ENCODE results near the gene KCNJ9. TPM values are rescaled to one million over a fixed set of nuclear protein-coding genes. Genes with fewer than 3 reads are reported as not detected.

Gene KCNJ9
- total RNA-seq, 3 donors from 2014 or later (not counting 1 experiment from before 2014, with no cell fraction given) = not detected

GRCh38 chr1:160127865-160128523 is 46.7 kb downstream of the KCNJ9 start:
- Histone ChIP-seq H3K27me3 (ENCODE audit: control insufficient read depth, insufficient read depth, low read length) (peaks cover 3% of the 10 kb centered on the region), H3K27ac (ENCODE audit: low read length) (no peak overlapping the region), H3K9me3 (ENCODE audit: control insufficient read depth, insufficient read depth, low read length) (no peaks in the 10 kb centered on the region), H3K4me1 (ENCODE audit: control insufficient read depth, insufficient read depth, low read length) (no peaks in the 10 kb centered on the region), H3K4me3 (ENCODE audit: low read length) (no peak overlapping the region), H3K36me3 (ENCODE audit: control insufficient read depth, insufficient read depth, low read length) (no peaks in the 10 kb centered on the region)
- intact Hi-C loops (cut with micrococcal nuclease) = no loop called here
- H3K36me3 Mint-ChIP-seq = no peaks in the 10 kb centered on the region
- H3K4me3 Mint-ChIP-seq = no peak overlapping the region
- 76% methylated on average over 6 of the region's 7 CpGs for WGBS (ENCODE audit: insufficient coverage)
- TF ChIP-seq CTCF (IDR thresholded peaks at IDR 0.05) = no peak
- no peak for ATAC-seq
- no peak overlapping the region for H3K27ac Mint-ChIP-seq
- H3K9me3 Mint-ChIP-seq = no peaks in the 10 kb centered on the region
- H3K27me3 Mint-ChIP-seq (ENCODE audit: low read depth in 2 of 2) = peaks cover 0 to 27% of the 10 kb centered on the region in 2 donors
- no peaks in the 10 kb centered on the region for H3K4me1 Mint-ChIP-seq
- DNase-seq = no peak

- H3K27ac Mint-ChIP-seq = no peak overlapping the region
- no peaks in the 10 kb centered on the region for H3K36me3 Mint-ChIP-seq
- Histone ChIP-seq H3K27me3 (ENCODE audit: control insufficient read depth, insufficient read depth, low read length) (peaks cover 3% of the 10 kb centered on the region), H3K4me3 (ENCODE audit: low read length) (no peak overlapping the region), H3K36me3 (ENCODE audit: control insufficient read depth, insufficient read depth, low read length) (no peaks in the 10 kb centered on the region), H3K27ac (ENCODE audit: low read length) (no peak overlapping the region), H3K4me1 (ENCODE audit: control insufficient read depth, insufficient read depth, low read length) (no peaks in the 10 kb centered on the region), H3K9me3 (ENCODE audit: control insufficient read depth, insufficient read depth, low read length) (no peaks in the 10 kb centered on the region)
- no peak for TF ChIP-seq CTCF (IDR thresholded peaks at IDR 0.05)
- intact Hi-C loops (cut with micrococcal nuclease) = no loop called here
- 85% methylated on average over 18 of the region's 18 CpGs for WGBS (ENCODE audit: insufficient coverage)
- no peaks in the 10 kb centered on the region for H3K9me3 Mint-ChIP-seq
- DNase-seq (no peak), ATAC-seq (no peak)
- H3K4me3 Mint-ChIP-seq = no peak overlapping the region
- H3K27me3 Mint-ChIP-seq (ENCODE audit: low read depth in 2 of 2) = peaks cover 0 to 24% of the 10 kb centered on the region in 2 donors
- no peaks in the 10 kb centered on the region for H3K4me1 Mint-ChIP-seq
These were observed 47.3 kb downstream of the KCNJ9 start for GRCh38 chr1:160128636-160129035.

GRCh38 chr1:160129046-160129445 is 47.7 kb downstream of the KCNJ9 start:
- Mint-ChIP-seq H3K9me3 (no peaks in the 10 kb centered on the region), H3K36me3 (no peaks in the 10 kb centered on the region), H3K4me3 (no peak overlapping the region), H3K4me1 (no peaks in the 10 kb centered on the region), H3K27ac (no peak overlapping the region), H3K27me3 (ENCODE audit: low read depth in 2 of 2) (peaks cover 0 to 26% of the 10 kb centered on the region in 2 donors)
- intact Hi-C loops (cut with micrococcal nuclease) = no loop called here
- no peak for DNase-seq
- Histone ChIP-seq H3K27me3 (ENCODE audit: control insufficient read depth, insufficient read depth, low read length) (peaks cover 3% of the 10 kb centered on the region), H3K9me3 (ENCODE audit: control insufficient read depth, insufficient read depth, low read length) (no peaks in the 10 kb centered on the region), H3K36me3 (ENCODE audit: control insufficient read depth, insufficient read depth, low read length) (no peaks in the 10 kb centered on the region), H3K4me1 (ENCODE audit: control insufficient read depth, insufficient read depth, low read length) (no peaks in the 10 kb centered on the region), H3K27ac (ENCODE audit: low read length) (no peak overlapping the region), H3K4me3 (ENCODE audit: low read length) (no peak overlapping the region)
- ATAC-seq = no peak
- TF ChIP-seq CTCF (IDR thresholded peaks at IDR 0.05) = no peak
- WGBS (ENCODE audit: insufficient coverage) = 96% methylated on average over 5 of the region's 5 CpGs

GRCh38 chr1:160129558-160129957 is 48.2 kb downstream of the KCNJ9 start:
- no peaks in the 10 kb centered on the region for H3K4me1 Mint-ChIP-seq

More at GRCh38 chr1:160129558-160129957, 48.2 kb downstream of the KCNJ9 start:
- Histone ChIP-seq H3K4me3 (ENCODE audit: low read length) (no peak overlapping the region), H3K36me3 (ENCODE audit: control insufficient read depth, insufficient read depth, low read length) (no peaks in the 10 kb centered on the region), H3K9me3 (ENCODE audit: control insufficient read depth, insufficient read depth, low read length) (no peaks in the 10 kb centered on the region), H3K27ac (ENCODE audit: low read length) (no peak overlapping the region), H3K4me1 (ENCODE audit: control insufficient read depth, insufficient read depth, low read length) (no peaks in the 10 kb centered on the region), H3K27me3 (ENCODE audit: control insufficient read depth, insufficient read depth, low read length) (peaks cover 3% of the 10 kb centered on the region)
- H3K36me3 Mint-ChIP-seq = no peaks in the 10 kb centered on the region
- H3K4me3 Mint-ChIP-seq = no peak overlapping the region
- H3K27me3 Mint-ChIP-seq (ENCODE audit: low read depth in 2 of 2) = peaks cover 0 to 24% of the 10 kb centered on the region in 2 donors
- WGBS (ENCODE audit: insufficient coverage) = 95% methylated on average over 3 of the region's 3 CpGs
- intact Hi-C loops (cut with micrococcal nuclease) = no loop called here
- no peaks in the 10 kb centered on the region for H3K9me3 Mint-ChIP-seq
- DNase-seq (no peak), ATAC-seq (no peak)
- TF ChIP-seq CTCF (IDR thresholded peaks at IDR 0.05) = no peak
- no peak overlapping the region for H3K27ac Mint-ChIP-seq
